Spleen (tissue), 7 donors: ENCODE data around the gene GABBR2.

Source experiments
- CTCF ChIP-seq, 11 experiments: fragments of 200-600 bp in 7 of 11; fragments of 450-650 bp in 4 of 11; sonication (generic) in 4 of 11; IDR thresholded peaks in 8 of 11; conservative IDR thresholded peaks in 3 of 11; 1 replicate in 7 of 11; 2 replicates in 4 of 11; pipeline versions ENCODE4 v1.4.0 to v1.8.0; 2016 to 2021; ENCODE audit warnings: antibody characterized with exemption in 11 of 11, inconsistent platforms in 4 of 11, mild to moderate bottlenecking in 1 of 11
- POLR2A ChIP-seq, 3 donors: fragments of 450-650 bp; IDR thresholded peaks; one replicate each; pipeline ENCODE4 v1.5.1; 2017; ENCODE audit warnings: antibody characterized with exemption in 3 of 3, mild to moderate bottlenecking in 1 of 3
- donor health status: DM: no; HTN: no; CAD: no; lungs with moderate emphysema.
- donor health status: DM: no; HTN: no; CAD: no.
- donor health status: DM: no; HTN: no; CAD: no.

DNA sequence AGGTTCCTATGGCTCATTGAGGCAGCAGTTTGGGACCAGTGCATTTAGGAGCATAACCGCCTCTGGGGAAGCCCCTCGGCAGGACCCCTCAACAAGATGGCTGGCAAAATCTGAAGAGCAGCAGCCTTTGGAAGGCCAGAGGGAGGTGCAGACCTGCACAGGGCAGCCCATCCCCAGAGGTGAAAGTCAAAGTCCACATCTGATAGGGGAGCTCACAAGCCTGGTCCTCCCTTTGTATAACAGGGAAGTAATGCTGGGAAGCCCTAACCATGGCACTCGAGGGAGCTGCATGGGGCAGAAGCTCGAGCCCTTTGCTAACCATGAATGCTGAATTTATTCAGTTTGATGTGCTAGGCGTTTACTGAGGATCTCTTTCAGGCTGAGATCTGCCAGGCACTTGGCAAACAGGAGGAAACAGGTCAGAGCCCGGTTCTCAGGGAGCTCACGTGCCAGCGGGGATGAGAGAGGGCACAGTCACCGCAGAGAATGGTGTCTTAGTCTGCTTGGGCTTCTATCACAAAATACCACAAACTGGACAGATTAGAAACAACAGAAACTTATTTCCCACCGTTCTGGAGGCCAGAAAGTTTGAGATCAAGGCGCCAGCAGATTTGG is 114.1 kb downstream of the GABBR2 start:
- TF ChIP-seq CTCF (IDR thresholded peaks at IDR 0.05 in 8 of 11, conservative IDR thresholded peaks at IDR 0.05 in 3 of 11): no peak
- TF ChIP-seq POLR2A (IDR thresholded peaks at IDR 0.05): no peak
